Trophoblast cell (in vitro differentiated cells and primary cell): ENCODE results near the gene KIAA1210.
A peak's percentile ranks its signal among the peaks of the same experiment; 100 is the strongest.

ENCODE experiments used
- DNase-seq, 2 donors: peaks; one replicate each; pipeline ENCODE4 v3.0.0-alpha.2; 2016
- H2AFZ ChIP-seq: 2 replicates; pipeline ENCODE4 v1.6.1; 2013; ENCODE audit warnings: low read length, moderate library complexity, mild to moderate bottlenecking; ENCODE audit not compliant: insufficient read depth, poor library complexity
- H2AK5ac ChIP-seq: 2 replicates; pipeline ENCODE4 v1.6.1; 2013; ENCODE audit warnings: mild to moderate bottlenecking, low read length
- H2BK120ac ChIP-seq: 2 replicates; pipeline ENCODE4 v1.6.1; 2013; ENCODE audit warnings: low read length, mild to moderate bottlenecking, moderate library complexity; ENCODE audit not compliant: insufficient read depth, poor library complexity
- H2BK12ac ChIP-seq: 2 replicates; pipeline ENCODE4 v1.6.1; 2013; ENCODE audit warnings: mild to moderate bottlenecking, low read length, moderate library complexity
- H2BK5ac ChIP-seq: 2 replicates; pipeline ENCODE4 v1.6.1; 2013; ENCODE audit warnings: low read length, low read depth, moderate library complexity, mild to moderate bottlenecking; ENCODE audit not compliant: poor library complexity
- H3K14ac ChIP-seq: 2 replicates; pipeline ENCODE4 v1.6.1; 2013; ENCODE audit warnings: mild to moderate bottlenecking, low read length
- H3K18ac ChIP-seq: 2 replicates; pipeline ENCODE4 v1.6.1; 2013; ENCODE audit warnings: mild to moderate bottlenecking, low read length
- H3K23ac ChIP-seq: 2 replicates; pipeline ENCODE4 v1.6.1; 2013; ENCODE audit warnings: low read length
- H3K27ac ChIP-seq: 2 replicates; pipeline ENCODE4 v1.5.1; 2013; ENCODE audit warnings: low read depth, mild to moderate bottlenecking, inconsistent platforms, low read length, moderate library complexity
- H3K27me3 ChIP-seq: 2 replicates; pipeline ENCODE4 v1.6.1; 2013; ENCODE audit warnings: inconsistent platforms, mild to moderate bottlenecking, low read length, moderate library complexity; ENCODE audit not compliant: insufficient read depth
- H3K36me3 ChIP-seq, 2 experiments: 1 replicate in 1 of 2; 2 replicates in 1 of 2; pipeline ENCODE4 v1.6.1; 2013; ENCODE audit warnings: low read length in 2 of 2, mild to moderate bottlenecking in 2 of 2, moderate library complexity in 1 of 2; ENCODE audit not compliant: insufficient read depth in 2 of 2, control insufficient read depth in 1 of 2
- H3K4ac ChIP-seq: 2 replicates; pipeline ENCODE4 v1.6.1; 2013; ENCODE audit warnings: low read depth, mild to moderate bottlenecking, low read length, moderate library complexity
- H3K4me1 ChIP-seq, 2 experiments: 1 replicate in 1 of 2; 2 replicates in 1 of 2; pipeline ENCODE4 v1.6.1; 2013; ENCODE audit warnings: low read length in 2 of 2, mild to moderate bottlenecking in 2 of 2, moderate library complexity in 1 of 2; ENCODE audit not compliant: insufficient read depth in 2 of 2, control insufficient read depth in 1 of 2
- H3K4me2 ChIP-seq: 2 replicates; pipeline ENCODE4 v1.6.1; 2013; ENCODE audit warnings: inconsistent platforms, mild to moderate bottlenecking, low read length, moderate library complexity
- H3K4me3 ChIP-seq: 2 replicates; pipeline ENCODE4 v1.5.1; 2013; ENCODE audit warnings: mild to moderate bottlenecking, low read depth, low read length, inconsistent platforms
- H3K79me1 ChIP-seq: one replicate; pipeline ENCODE4 v1.6.1; 2013; ENCODE audit warnings: low read length
- H3K79me2 ChIP-seq: 2 replicates; pipeline ENCODE4 v1.6.1; 2013; ENCODE audit warnings: low read length, mild to moderate bottlenecking; ENCODE audit not compliant: control insufficient read depth, insufficient read depth, poor library complexity
- H3K9ac ChIP-seq: 2 replicates; pipeline ENCODE4 v1.6.1; 2013; ENCODE audit warnings: mild to moderate bottlenecking, low read length
- H3K9me3 ChIP-seq: 2 replicates; pipeline ENCODE4 v1.6.1; 2013; ENCODE audit warnings: low read depth, mild to moderate bottlenecking, control low read depth, inconsistent platforms, low read length; ENCODE audit not compliant: insufficient read depth
- H4K12ac ChIP-seq: 2 replicates; pipeline ENCODE4 v1.6.1; 2013; ENCODE audit warnings: low read depth, mild to moderate bottlenecking, low read length, moderate library complexity
- H4K8ac ChIP-seq: 2 replicates; pipeline ENCODE4 v1.6.1; 2013; ENCODE audit warnings: low read depth, mild to moderate bottlenecking, low read length, moderate library complexity
- H4K91ac ChIP-seq: one replicate; pipeline ENCODE4 v1.6.1; 2013; ENCODE audit warnings: low read depth, mild to moderate bottlenecking, low read length, moderate library complexity
- WGBS: extraction: QIAGEN DNeasy Blood & Tissue Kit; methylation state at CpG from one replicate; pipeline ENCODE4 v1.1.7; 2013; ENCODE audit warnings: missing lambda C conversion rate; ENCODE audit not compliant: insufficient read length, insufficient coverage; ENCODE audit errors: extremely low coverage; 5-methylcytosine and 5-hydroxymethylcytosine counted together

KIAA1210 gene

DNA sequence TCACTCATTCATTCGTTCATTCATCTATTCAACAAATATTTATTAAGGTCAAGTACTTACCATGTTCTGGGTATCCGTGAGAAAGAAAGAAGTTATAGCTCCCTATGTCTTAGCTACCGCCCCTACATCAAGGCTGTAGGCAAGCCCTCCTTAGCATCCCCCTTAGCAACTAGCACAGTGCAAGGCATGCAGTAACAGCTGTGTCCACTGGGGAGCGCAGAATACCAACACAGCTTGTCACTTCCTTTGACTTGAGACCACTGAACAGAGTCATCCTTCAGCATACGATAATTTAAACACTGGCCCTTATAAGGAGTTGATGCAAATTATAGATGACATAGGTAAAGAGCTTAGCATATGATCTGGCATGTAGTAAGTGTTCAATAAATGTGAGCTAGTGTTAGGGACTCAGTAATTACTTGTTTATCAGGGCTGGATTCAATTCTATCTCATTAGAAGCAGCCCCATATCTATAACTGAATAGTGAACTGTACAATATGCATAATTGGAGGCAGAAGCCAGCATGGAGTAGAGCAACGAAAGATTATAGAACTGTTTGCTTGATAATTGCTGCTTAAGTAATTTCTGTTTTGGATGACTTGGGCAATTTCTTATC, 8.7 kb downstream of the KIAA1210 start:
- no CpG with 5 or more reads among the region's 6 CpGs for WGBS
- H2BK120ac ChIP-seq: no peak overlapping the region
- H3K4me3 ChIP-seq: no peak overlapping the region
- no peak overlapping the region for H2AK5ac ChIP-seq
- H4K12ac ChIP-seq: no peak overlapping the region
- no peak overlapping the region for H3K9ac ChIP-seq
- H3K23ac ChIP-seq: no peak overlapping the region
- peak; percentile 33 to 64 for DNase-seq
- H4K8ac ChIP-seq: no peak overlapping the region
- no peak overlapping the region for H3K27ac ChIP-seq
- H3K79me2 ChIP-seq: no peaks in the 10 kb centered on the region
- no peaks in the 10 kb centered on the region for H3K27me3 ChIP-seq
- no peak overlapping the region for H3K18ac ChIP-seq
- peaks cover 3% of the 10 kb centered on the region in 2 experiments for H3K4me1 ChIP-seq
- no peak overlapping the region for H2BK5ac ChIP-seq
- H3K4ac ChIP-seq: no peak overlapping the region
- no peaks in the 10 kb centered on the region for H3K36me3 ChIP-seq
- H2BK12ac ChIP-seq: no peak overlapping the region
- no peaks in the 10 kb centered on the region for H3K79me1 ChIP-seq
- H3K4me2 ChIP-seq: no peak overlapping the region
- no peaks in the 10 kb centered on the region for H3K9me3 ChIP-seq
- H2AFZ ChIP-seq: no peak overlapping the region
- no peak overlapping the region for H3K14ac ChIP-seq
- no peak overlapping the region for H4K91ac ChIP-seq

DNA sequence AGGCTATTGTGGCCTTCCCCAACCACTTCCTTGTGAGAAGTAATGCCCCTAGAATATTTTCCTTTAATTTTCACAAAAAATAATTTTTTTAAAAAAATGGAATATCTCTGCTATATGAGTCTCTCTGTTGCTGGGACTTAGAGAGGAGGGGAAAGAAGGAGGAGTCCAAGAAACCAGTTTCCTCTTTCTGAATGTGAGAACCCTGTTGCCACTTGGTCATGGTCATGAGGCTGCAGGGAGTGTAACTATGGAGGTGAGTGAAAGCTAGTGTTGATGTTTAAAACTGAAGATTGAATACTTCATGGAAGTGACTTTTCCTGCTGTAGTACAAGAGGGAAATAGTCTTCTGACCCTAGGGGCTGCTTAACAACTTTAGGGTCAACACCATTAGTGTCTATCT, 20.4 kb downstream of the KIAA1210 start:
- no peak overlapping the region for H2BK120ac ChIP-seq
- no peaks in the 10 kb centered on the region for H3K36me3 ChIP-seq
- H4K91ac ChIP-seq: no peak overlapping the region

GRCh38 chrX:119105826-119106225, 21.8 kb downstream of the KIAA1210 start:
- H3K27me3 ChIP-seq: no peaks in the 10 kb centered on the region
- no peak overlapping the region for H3K9ac ChIP-seq
- H3K36me3 ChIP-seq: no peaks in the 10 kb centered on the region
- H3K27ac ChIP-seq: no peak overlapping the region
- no peak overlapping the region for H3K14ac ChIP-seq
- no peak overlapping the region for H2BK12ac ChIP-seq
- H2BK120ac ChIP-seq: no peak overlapping the region
- no peak overlapping the region for H3K18ac ChIP-seq
- H3K4me1 ChIP-seq: no peaks in the 10 kb centered on the region
- H3K9me3 ChIP-seq: no peaks in the 10 kb centered on the region
- H3K23ac ChIP-seq: no peak overlapping the region
- no peak overlapping the region for H2BK5ac ChIP-seq
- H3K79me1 ChIP-seq: no peaks in the 10 kb centered on the region
- no peak overlapping the region for H3K4me3 ChIP-seq
- no peak overlapping the region for H3K4ac ChIP-seq
- H4K12ac ChIP-seq: no peak overlapping the region
- H2AK5ac ChIP-seq: no peak overlapping the region
- no peak overlapping the region for H2AFZ ChIP-seq
- no peak overlapping the region for H4K91ac ChIP-seq
- no peak overlapping the region for H4K8ac ChIP-seq
- no peaks in the 10 kb centered on the region for H3K79me2 ChIP-seq
- no peak for DNase-seq
- H3K4me2 ChIP-seq: no peak overlapping the region

More for the DNA sequence above, 20.4 kb downstream of the KIAA1210 start:
- Histone ChIP-seq H3K4ac (no peak overlapping the region), H3K4me2 (no peak overlapping the region), H2AK5ac (no peak overlapping the region), H4K12ac (no peak overlapping the region), H3K4me1 (no peaks in the 10 kb centered on the region), H2AFZ (no peak overlapping the region), H2BK5ac (no peak overlapping the region), H4K8ac (no peak overlapping the region), H3K79me2 (no peaks in the 10 kb centered on the region), H3K14ac (no peak overlapping the region), H2BK12ac (no peak overlapping the region), H3K4me3 (no peak overlapping the region), H3K18ac (no peak overlapping the region), H3K79me1 (no peaks in the 10 kb centered on the region), H3K23ac (no peak overlapping the region), H3K9ac (no peak overlapping the region), H3K27me3 (no peaks in the 10 kb centered on the region), H3K9me3 (no peaks in the 10 kb centered on the region), H3K27ac (no peak overlapping the region)
- DNase-seq: no peak

DNA sequence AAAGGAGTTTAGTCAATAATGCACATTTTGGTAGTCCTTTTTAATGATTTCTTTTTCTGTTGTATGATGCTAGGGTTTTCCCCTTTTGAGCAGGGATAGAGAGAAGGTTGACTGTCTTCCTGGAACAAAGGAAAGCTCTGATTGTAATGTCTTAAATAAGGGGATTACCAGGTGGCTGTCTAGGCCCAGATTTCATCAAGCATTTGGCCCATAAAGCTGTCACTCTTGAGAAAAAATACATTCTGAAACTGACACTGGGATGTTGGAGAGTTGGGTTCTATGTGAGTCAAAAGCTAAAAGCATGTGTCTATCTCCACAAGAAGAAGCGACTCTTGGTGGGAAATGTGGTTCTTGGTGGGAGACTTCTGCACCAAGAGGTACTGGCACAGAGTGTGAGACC, 26.4 kb downstream of the KIAA1210 start:
- no peaks in the 10 kb centered on the region for H3K4me1 ChIP-seq
- H2BK12ac ChIP-seq: no peak overlapping the region
- no peak overlapping the region for H3K27ac ChIP-seq
- no peaks in the 10 kb centered on the region for H3K9me3 ChIP-seq
- no peak overlapping the region for H2BK120ac ChIP-seq
- no peak overlapping the region for H3K9ac ChIP-seq
- no peak overlapping the region for H4K8ac ChIP-seq
- no peak overlapping the region for H4K12ac ChIP-seq
- H3K79me1 ChIP-seq: no peaks in the 10 kb centered on the region
- no peak overlapping the region for H3K18ac ChIP-seq
- H4K91ac ChIP-seq: no peak overlapping the region
- DNase-seq: no peak
- no peaks in the 10 kb centered on the region for H3K79me2 ChIP-seq
- H3K27me3 ChIP-seq: no peaks in the 10 kb centered on the region
- H3K14ac ChIP-seq: no peak overlapping the region
- H3K4ac ChIP-seq: no peak overlapping the region
- no peaks in the 10 kb centered on the region for H3K36me3 ChIP-seq
- no CpG with 5 or more reads among the region's 1 CpG for WGBS
- H2AK5ac ChIP-seq: no peak overlapping the region
- H3K23ac ChIP-seq: no peak overlapping the region
- H3K4me3 ChIP-seq: no peak overlapping the region
- no peak overlapping the region for H2AFZ ChIP-seq
- H3K4me2 ChIP-seq: no peak overlapping the region
- H2BK5ac ChIP-seq: no peak overlapping the region
